AG04449 (cell line): ENCODE measurements around the gene PAH.

Experiments used
- CTCF ChIA-PET: fragments of 350-600 bp; formaldehyde crosslinking; extraction: SDS; loops from one replicate; lab custom pipeline; 2021; ENCODE audit warnings: antibody characterized with exemption; lab: Yijun Ruan, JAX
- POLR2A ChIA-PET: fragments of 400-600, 350-600 bp; formaldehyde crosslinking; extraction: SDS; loops from one replicate; lab custom pipeline; 2020; ENCODE audit warnings: antibody characterized with exemption, inconsistent platforms; lab: Yijun Ruan, JAX
- DNase-seq: peaks from one replicate; pipeline ENCODE4 v3.0.0-alpha.2; 2010; ENCODE audit warnings: low read depth, low spot score
- H3K4me3 ChIP-seq: 2 replicates; pipeline ENCODE4 v1.5.1; 2011; ENCODE audit warnings: low read depth, mild to moderate bottlenecking, control low read depth, low read length
- TF ChIP-seq, protein P1 (sequence below): IDR thresholded peaks from one replicate; pipeline ENCODE4 v1.5.1; 2011; ENCODE audit warnings: mild to moderate bottlenecking, moderate library complexity, low read length, control low read depth, inconsistent platforms; ENCODE audit not compliant: insufficient read depth; ENCODE audit errors: missing control alignments

PAH gene

DNA sequence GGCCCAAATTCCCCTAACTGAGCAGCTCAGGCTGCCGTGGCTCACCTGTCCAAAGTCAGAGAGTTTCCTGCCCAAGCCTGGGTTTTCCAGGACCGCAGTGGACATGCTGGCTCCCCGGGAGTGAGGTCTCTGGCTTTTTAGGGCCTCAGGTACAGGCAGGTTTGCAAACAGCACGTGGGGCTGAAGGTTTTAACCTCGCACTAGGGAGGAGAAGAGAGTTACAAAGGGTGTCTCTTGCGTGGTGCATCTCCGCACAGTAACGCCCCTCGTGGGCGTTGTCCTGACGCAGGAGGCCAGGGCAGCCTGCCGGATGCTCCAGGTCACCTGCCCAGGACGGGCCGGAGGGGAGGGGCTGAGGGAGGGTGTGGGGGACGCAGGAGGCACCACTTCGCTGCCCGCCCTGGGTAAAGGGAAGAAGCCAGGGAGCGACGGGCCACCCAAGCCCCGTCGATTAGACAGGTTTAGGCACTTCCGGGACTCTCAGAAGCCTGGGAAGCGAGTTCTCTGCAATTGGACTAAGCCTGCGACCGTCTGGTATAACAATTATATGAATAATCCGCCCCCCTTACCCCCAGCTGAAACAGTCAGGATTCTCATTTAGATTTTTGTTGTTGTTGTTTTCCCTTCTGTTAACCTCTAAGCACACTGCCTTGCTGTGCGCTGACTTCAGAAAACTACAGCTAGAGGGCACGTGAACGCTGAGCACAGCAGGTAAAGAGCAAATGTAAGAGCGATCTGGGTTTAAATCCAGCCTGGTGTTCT lies at the start of gene PAH:
Gene PAH (minus strand): TSS at position 219 of the 762 bp plus-strand sequence. CDS start 114 bp downstream, at position 105.
- DNase-seq = no peak
- ChIA-PET POLR2A (no interaction called here), CTCF (no interaction called here)
- H3K4me3 ChIP-seq = no peak within 1 kb of the TSS
- TF ChIP-seq, protein P1, sequence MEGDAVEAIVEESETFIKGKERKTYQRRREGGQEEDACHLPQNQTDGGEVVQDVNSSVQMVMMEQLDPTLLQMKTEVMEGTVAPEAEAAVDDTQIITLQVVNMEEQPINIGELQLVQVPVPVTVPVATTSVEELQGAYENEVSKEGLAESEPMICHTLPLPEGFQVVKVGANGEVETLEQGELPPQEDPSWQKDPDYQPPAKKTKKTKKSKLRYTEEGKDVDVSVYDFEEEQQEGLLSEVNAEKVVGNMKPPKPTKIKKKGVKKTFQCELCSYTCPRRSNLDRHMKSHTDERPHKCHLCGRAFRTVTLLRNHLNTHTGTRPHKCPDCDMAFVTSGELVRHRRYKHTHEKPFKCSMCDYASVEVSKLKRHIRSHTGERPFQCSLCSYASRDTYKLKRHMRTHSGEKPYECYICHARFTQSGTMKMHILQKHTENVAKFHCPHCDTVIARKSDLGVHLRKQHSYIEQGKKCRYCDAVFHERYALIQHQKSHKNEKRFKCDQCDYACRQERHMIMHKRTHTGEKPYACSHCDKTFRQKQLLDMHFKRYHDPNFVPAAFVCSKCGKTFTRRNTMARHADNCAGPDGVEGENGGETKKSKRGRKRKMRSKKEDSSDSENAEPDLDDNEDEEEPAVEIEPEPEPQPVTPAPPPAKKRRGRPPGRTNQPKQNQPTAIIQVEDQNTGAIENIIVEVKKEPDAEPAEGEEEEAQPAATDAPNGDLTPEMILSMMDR = no peak

DNA sequence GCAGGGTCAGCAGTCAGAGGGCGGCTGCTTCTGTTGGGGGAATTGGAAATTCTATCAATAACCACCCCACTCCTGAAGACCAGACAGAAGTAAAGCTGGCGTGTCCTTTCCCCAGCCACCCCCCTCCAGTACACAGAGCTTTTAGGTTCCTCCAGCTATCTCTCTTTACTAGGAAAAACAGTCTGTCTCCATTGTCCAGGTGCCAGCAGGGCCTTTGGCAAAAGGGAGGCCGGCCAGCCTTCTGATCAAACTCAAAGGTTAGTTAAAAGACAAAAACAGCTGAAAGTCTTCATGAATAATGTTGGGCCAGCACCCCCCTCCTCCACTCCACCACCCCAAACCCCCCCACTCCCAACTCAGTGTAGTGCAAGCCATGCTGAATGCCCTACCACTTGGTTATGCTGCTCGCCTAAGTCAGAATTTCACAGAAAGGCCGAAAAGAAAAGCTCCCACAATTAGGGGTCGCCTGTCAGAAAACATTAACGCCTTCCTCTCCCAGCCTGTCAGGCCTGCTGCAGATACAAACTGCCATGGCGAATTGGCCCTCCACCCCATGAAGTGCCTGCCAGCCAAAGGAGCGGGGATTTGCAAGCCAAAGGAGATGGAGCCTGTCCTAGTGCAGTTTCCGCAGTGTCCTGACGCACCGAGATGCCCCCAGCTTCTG lies 49.3 kb upstream of the PAH start:
- H3K4me3 ChIP-seq = no peak overlapping the region
- ChIA-PET POLR2A (no interaction called here), CTCF (no interaction called here)
- TF ChIP-seq, protein P1 = no peak
- DNase-seq = no peak

DNA sequence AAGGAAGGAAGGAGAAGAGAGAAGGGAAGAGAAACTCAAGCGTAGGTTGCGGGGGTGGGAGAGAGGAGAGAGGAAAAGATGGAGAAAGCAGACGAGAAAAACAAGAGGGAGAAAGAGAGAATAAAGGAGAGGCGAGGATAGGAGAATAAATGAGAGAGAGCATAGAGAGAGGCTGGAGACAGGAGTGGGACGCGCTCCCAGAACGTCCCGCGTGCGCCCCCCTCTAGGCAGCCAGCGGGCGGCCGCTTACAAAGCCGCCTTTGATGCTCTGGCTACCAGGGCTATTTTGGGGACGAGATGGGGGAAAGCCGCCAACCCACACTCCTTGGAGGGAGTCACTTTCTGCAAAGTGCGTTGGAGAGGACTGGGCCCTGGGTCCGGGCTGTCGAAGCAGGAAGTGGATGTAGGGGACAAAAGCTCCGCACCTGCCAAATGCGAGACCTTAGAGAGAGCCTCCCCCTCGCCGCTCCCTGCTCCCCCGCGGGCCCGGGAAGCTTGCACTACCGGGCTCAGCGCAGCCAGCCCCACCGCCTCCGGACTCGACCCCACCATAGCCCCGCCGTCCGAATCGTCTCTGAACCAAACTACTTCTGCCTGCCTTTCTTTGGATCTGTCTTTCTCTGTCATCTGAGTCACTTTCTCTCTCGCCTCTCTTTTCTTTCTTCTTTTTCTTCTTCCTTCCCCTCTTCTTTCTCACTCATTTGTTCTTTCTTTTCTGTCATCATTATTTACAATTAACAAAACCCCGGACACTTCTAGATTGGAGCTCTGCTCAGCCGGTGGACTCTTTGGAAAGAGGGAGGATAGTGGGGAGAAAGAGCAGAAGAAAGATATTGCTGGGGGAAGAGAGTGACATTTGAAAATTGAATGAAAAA lies 48.5 kb upstream of the PAH start:
- H3K4me3 ChIP-seq = no peak overlapping the region
- DNase-seq = no peak
- POLR2A ChIA-PET = no interaction called here

DNA sequence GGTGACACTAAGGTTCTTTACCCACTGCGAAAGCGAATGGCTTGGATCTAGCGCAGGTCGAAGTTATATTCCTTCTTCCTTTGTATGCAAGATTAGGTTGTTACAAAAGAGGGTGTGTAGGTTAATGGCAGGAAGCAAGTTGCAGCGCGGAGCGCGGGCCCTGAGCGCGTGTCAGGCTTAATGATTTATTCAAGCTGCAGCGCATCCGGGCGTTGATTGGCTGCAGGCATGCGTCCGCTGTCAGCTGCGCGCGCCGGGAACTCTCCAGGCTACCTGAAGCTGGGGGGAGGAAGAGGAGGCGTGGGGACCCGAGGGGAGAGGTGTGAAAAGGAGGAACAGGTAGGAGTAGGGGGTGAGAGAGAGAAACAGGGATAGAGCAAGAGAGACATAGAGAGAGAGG lies 47.8 kb upstream of the PAH start:
- DNase-seq = no peak
- CTCF ChIA-PET = interaction anchor here (0.7 kb wide), 1 partner anchor 584 kb away, joined by 3 read pairs; no protein-coding TSS in a partner anchor
- TF ChIP-seq, protein P1 = no peak
- POLR2A ChIA-PET = no interaction called here
- H3K4me3 ChIP-seq = no peak overlapping the region

More for the DNA sequence above, 48.5 kb upstream of the PAH start:
- TF ChIP-seq, protein P1 = no peak
- CTCF ChIA-PET = no interaction called here

DNA sequence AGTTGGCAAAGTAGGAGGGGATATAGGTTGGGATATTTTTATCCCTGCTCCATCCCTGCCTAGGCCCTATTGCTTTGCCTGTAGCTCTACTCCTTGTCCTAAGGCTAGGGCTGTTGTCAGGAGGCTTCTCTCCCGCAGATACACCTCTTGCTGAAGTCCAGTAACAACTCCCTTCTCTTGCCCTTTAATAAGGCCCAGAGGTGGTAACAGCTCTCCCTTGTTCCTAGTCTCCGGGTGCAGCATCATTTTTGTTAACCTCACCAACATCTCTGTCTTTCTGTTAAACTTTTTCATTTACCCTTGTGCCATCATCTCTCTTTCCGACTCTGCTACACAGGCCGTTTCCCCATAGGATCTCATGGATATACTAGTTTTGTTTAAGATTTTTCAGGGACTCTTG lies 46.8 kb upstream of the PAH start:
- TF ChIP-seq, protein P1 = no peak
- DNase-seq = no peak
- POLR2A ChIA-PET = no interaction called here
- no peak overlapping the region for H3K4me3 ChIP-seq
- CTCF ChIA-PET = no interaction called here

DNA sequence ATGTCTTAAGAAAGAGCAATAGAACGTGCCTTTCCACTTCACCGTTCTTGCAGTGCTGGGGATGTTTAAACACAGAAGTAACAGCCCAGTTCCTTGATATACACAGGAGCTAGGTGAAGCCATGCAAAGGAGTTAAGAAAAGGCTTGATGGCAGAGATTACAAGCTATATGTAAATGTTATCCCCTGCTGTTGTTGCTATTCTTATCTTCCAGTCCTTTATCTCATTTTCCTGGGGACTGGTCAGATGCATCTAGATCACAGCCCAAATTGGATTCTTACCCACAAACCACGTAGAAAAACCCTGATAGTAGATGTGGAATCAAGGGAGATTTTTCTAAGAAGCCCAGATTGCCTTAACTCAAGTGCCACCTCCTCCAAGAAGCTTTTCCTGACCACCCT lies 45.9 kb upstream of the PAH start:
- no peak overlapping the region for H3K4me3 ChIP-seq
- TF ChIP-seq, protein P1 = no peak
- CTCF ChIA-PET = no interaction called here
- POLR2A ChIA-PET = no interaction called here
- DNase-seq = no peak
